Upper lobe of left lung (tissue), 6 donors: ENCODE measurements around the gene KNCN. TPM values are rescaled to one million over a fixed set of nuclear protein-coding genes. Genes with fewer than 3 reads are reported as not detected.

Experiments used
- ATAC-seq, 2 donors: fragments of 200-7000 bp; cut with Tn5 transposase; one replicate each; pipeline ENCODE4 v1.9.1; 2022; ENCODE audit warnings: mild to moderate bottlenecking in 2 of 2, moderate library complexity in 2 of 2; ENCODE audit not compliant: low FRiP score in 2 of 2
- DNase-seq, 2 donors: peaks; one replicate each; pipeline ENCODE4 v3.0.0-alpha.2; 2019 to 2020
- H3K27ac ChIP-seq, 4 donors: fragments of 200-600 bp; sonication (generic); one replicate each; pipeline ENCODE4 v1.5.1; 2016 to 2019
- H3K27me3 ChIP-seq, 4 donors: fragments of 200-600 bp; sonication (generic); one replicate each; pipeline ENCODE4 v1.5.1; 2017 to 2019
- H3K36me3 ChIP-seq, 4 donors: fragments of 200-600 bp; sonication (generic); one replicate each; pipeline ENCODE4 v1.5.1; 2016 to 2019
- H3K4me1 ChIP-seq, 4 donors: fragments of 200-600 bp; sonication (generic); one replicate each; pipeline ENCODE4 v1.5.1; 2018 to 2019
- H3K4me3 ChIP-seq, 4 donors: fragments of 200-600 bp; sonication (generic); one replicate each; pipeline ENCODE4 v1.5.1; 2017 to 2019; ENCODE audit warnings: mild to moderate bottlenecking in 2 of 4, moderate library complexity in 1 of 4
- H3K9me3 ChIP-seq, 4 donors: fragments of 200-600 bp; sonication (generic); one replicate each; pipeline ENCODE4 v1.5.1; 2018 to 2019
- CTCF ChIP-seq, 6 experiments: fragments of 450-650 bp in 4 of 6; fragments of 200-600 bp in 2 of 6; sonication (generic) in 2 of 6; IDR thresholded peaks; one replicate each; pipeline ENCODE4 v1.5.1; 2016 to 2019; ENCODE audit warnings: antibody characterized with exemption in 6 of 6
- EP300 ChIP-seq, 4 donors: sonication (generic); formaldehyde crosslinking; IDR thresholded peaks; one replicate each; pipeline ENCODE4 v1.5.1; 2017; ENCODE audit warnings: antibody characterized with exemption in 4 of 4, control low read depth in 2 of 4
- POLR2A ChIP-seq, 4 donors: fragments of 450-650 bp; IDR thresholded peaks; one replicate each; pipeline ENCODE4 v1.5.1; 2016 to 2017; ENCODE audit warnings: antibody characterized with exemption in 4 of 4, mild to moderate bottlenecking in 2 of 4
- POLR2AphosphoS5 ChIP-seq, 2 donors: sonication (generic); formaldehyde crosslinking; IDR thresholded peaks; one replicate each; pipeline ENCODE4 v1.5.1; 2017; ENCODE audit warnings: antibody characterized with exemption in 2 of 2
- WGBS, 2 donors: methylation state at CpG; one replicate each; pipeline ENCODE4 v1.1.5; 2017 to 2018; 5-methylcytosine and 5-hydroxymethylcytosine counted together
- total RNA-seq, 6 donors: library from RNA; depleted of rRNA in 4 of 6; stranded (reverse); fragments of >200 nt in 4 of 6; gene quantifications; one replicate each; pipeline versions ENCODE4 v1.1.0 to v1.2.1, GENCODE V29; 2016 to 2021
- donor health status: DM: no; HTN: no; CAD: no; lungs with moderate emphysema.
- donor health status: DM: no; HTN: yes; CAD: no; lungs with severe emphysema.

The KNCN gene
- total RNA-seq, 6 donors from 2014 or later, result not detected

GRCh38 chr1:46595127-46595526 lies 43.7 kb upstream of the KNCN start:
- Histone ChIP-seq H3K36me3 (peaks cover 10 to 40% (median 32%) of the 10 kb centered on the region in 4 donors), H3K9me3 (no peaks in the 10 kb centered on the region), H3K27me3 (no peaks in the 10 kb centered on the region), H3K4me3 (no peak overlapping the region), H3K4me1 (peaks cover 5 to 33% (median 8%) of the 10 kb centered on the region in 4 donors), H3K27ac (peak overlapping the region; percentile 77 to 84 (median 80))
- WGBS, 2 donors, result 48 to 69% methylated on average over 3 of the region's 3 CpGs
- TF ChIP-seq EP300 (IDR thresholded peaks at IDR 0.05) (no peak), POLR2AphosphoS5 (IDR thresholded peaks at IDR 0.05) (peak in 1 of 2 donors; percentile 48)
- DNase-seq (peak in 1 of 2 donors; percentile 79), ATAC-seq (peak in 1 of 2 donors; percentile 85)

DNA sequence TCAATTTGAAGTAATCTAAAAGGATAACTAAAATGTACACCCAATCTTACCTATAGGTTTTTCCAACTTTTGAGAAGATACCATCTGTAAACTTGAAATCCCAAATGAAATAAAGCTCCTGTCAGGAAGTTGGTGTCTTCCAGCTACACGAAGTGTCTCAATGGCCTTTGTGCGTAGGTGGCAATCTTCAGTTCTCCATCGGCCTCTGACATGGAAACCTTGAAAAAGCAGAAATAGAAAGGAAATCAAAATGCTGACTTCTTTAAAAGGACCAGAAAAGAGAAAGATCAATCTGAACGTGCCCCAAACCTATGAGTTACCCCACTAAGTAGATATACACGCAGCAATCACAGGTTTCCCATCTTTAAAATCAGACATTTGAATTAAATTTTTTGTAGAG lies 42.6 kb upstream of the KNCN start:
- DNase-seq, result no peak
- peaks cover 13 to 49% (median 43%) of the 10 kb centered on the region in 4 donors for H3K36me3 ChIP-seq
- H3K9me3 ChIP-seq, result no peaks in the 10 kb centered on the region
- peaks cover 0 to 24% (median under 1%) of the 10 kb centered on the region in 4 donors for H3K4me1 ChIP-seq
- TF ChIP-seq POLR2AphosphoS5 (IDR thresholded peaks at IDR 0.05), result no peak
- no peak for TF ChIP-seq POLR2A (IDR thresholded peaks at IDR 0.05)
- no peak for TF ChIP-seq EP300 (IDR thresholded peaks at IDR 0.05)
- ATAC-seq, result peak in 1 of 2 donors; percentile 66
- no peak overlapping the region for H3K4me3 ChIP-seq
- H3K27ac ChIP-seq, result peak overlapping the region; percentile 77 to 84 (median 80)
- 74 to 86% methylated on average over 5 of the region's 5 CpGs for WGBS, 2 donors
- H3K27me3 ChIP-seq, result no peaks in the 10 kb centered on the region

- WGBS, 2 donors, result 89 to 90% methylated on average over 4 of the region's 4 CpGs
- no peak for DNase-seq
- Histone ChIP-seq H3K4me1 (peaks cover 0 to 19% (median 0%) of the 10 kb centered on the region in 4 donors), H3K9me3 (no peaks in the 10 kb centered on the region), H3K4me3 (no peak overlapping the region), H3K27me3 (no peaks in the 10 kb centered on the region), H3K36me3 (peaks cover 13 to 53% (median 45%) of the 10 kb centered on the region in 4 donors), H3K27ac (peak overlapping the region in 1 of 4 donors; percentile 82)
- TF ChIP-seq EP300 (IDR thresholded peaks at IDR 0.05) (no peak), POLR2A (IDR thresholded peaks at IDR 0.05) (no peak), CTCF (IDR thresholded peaks at IDR 0.05) (no peak), POLR2AphosphoS5 (IDR thresholded peaks at IDR 0.05) (no peak)
- ATAC-seq, result no peak
Measured at GRCh38 chr1:46592823-46593222, 41.4 kb upstream of the KNCN start.

DNA sequence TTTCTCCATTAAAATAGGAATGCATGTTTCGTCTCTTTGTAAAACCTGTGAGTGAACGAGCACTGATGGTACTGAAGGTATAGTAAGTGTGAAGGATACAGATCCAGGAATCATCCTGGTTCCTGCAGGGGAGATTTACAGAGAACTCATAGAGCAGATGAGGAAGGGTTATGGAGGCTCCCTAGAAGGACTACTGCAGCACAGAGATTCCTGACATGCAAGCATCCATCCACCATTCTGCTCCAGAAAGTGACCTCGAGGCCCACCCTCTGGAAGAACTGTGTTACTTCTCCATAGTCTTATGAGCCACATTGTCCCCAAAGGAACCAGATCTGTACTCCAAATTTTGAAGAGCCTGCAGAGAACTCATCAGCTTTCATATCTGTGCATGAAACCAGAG lies 38.1 kb upstream of the KNCN start:
- no peaks in the 10 kb centered on the region for H3K27me3 ChIP-seq
- H3K9me3 ChIP-seq, result no peaks in the 10 kb centered on the region
- H3K4me1 ChIP-seq, result peaks cover 0 to 7% (median 0%) of the 10 kb centered on the region in 4 donors
- ATAC-seq (no peak), DNase-seq (no peak)
- 95 to 98% methylated on average over 2 to 3 of the region's 3 CpGs for WGBS, 2 donors
- no peak for TF ChIP-seq POLR2AphosphoS5 (IDR thresholded peaks at IDR 0.05)
- H3K36me3 ChIP-seq, result peaks cover 13 to 77% (median 58%) of the 10 kb centered on the region in 4 donors
- no peak overlapping the region for H3K27ac ChIP-seq
- H3K4me3 ChIP-seq, result no peak overlapping the region

DNA sequence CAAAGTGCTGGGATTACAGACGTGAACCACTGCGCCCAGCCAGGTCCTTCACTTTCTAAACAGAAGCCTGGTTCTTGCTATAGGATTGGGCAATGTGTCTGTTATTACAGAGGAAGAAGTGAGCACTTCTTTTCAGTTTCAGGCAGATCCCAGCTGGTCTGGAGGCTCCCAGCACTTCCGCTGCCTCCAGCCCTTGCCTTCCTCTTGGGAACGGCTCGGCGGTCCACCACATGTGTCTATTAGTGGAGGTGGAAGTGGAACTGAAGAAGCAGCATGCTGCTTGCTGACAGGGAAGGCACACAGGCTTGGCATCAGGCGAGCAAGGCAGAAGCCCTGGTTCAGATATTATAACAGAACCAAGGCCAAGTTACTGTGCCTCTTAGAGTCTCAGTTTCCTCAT lies 35.6 kb upstream of the KNCN start:
- H3K4me1 ChIP-seq, result peaks cover 0 to 15% (median 6%) of the 10 kb centered on the region in 4 donors
- DNase-seq, result peak in 1 of 2 donors; percentile 66
- 68 to 86% methylated on average over 6 to 7 of the region's 7 CpGs for WGBS, 2 donors
- peak overlapping the region in 2 of 4 donors; percentile 22 to 44 for H3K27ac ChIP-seq
- TF ChIP-seq CTCF (IDR thresholded peaks at IDR 0.05) (no peak), POLR2A (IDR thresholded peaks at IDR 0.05) (no peak), EP300 (IDR thresholded peaks at IDR 0.05) (no peak), POLR2AphosphoS5 (IDR thresholded peaks at IDR 0.05) (peak in 1 of 2 donors; percentile 11)
- H3K4me3 ChIP-seq, result no peak overlapping the region
- no peaks in the 10 kb centered on the region for H3K27me3 ChIP-seq
- no peaks in the 10 kb centered on the region for H3K9me3 ChIP-seq
- peak in 1 of 2 donors; percentile 87 for ATAC-seq
- H3K36me3 ChIP-seq, result peaks cover 3 to 79% (median 58%) of the 10 kb centered on the region in 4 donors

DNA sequence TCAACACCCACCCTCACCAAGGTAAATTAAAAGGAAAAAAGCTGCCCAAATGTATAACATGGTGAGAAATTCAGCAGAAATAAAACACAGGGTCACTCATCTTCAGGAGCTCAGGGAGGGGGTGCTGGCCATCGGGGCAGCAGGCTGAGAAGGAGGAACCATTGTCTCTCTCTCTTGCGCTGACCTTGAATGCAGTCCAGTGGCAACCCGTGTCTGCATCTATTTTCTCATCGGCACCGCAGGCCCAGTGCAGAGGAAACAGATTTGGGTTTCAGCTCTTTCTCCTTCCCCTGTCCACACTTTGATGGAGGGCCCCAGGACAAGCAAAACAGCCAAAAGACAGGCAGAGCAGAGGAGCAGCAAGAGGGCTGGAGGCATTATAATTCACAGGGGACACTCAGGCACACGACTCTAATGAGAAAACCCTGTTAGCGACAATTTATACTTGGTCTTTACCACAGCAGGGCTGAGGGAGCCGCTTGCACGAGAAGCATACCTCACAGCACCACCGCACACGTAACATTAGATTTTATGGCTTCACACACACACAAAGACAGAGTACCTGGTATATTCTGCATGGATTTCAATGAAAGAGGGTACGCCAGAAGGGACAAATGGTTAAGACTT lies 34.0 kb upstream of the KNCN start:
- ATAC-seq (no peak), DNase-seq (no peak)
- Histone ChIP-seq H3K4me1 (peaks cover 0 to 16% (median 8%) of the 10 kb centered on the region in 4 donors), H3K9me3 (no peaks in the 10 kb centered on the region), H3K36me3 (peaks cover 3 to 72% (median 46%) of the 10 kb centered on the region in 4 donors), H3K27ac (no peak overlapping the region), H3K4me3 (no peak overlapping the region), H3K27me3 (no peaks in the 10 kb centered on the region)
- WGBS, 2 donors, result 80 to 82% methylated on average over 12 of the region's 12 CpGs
- TF ChIP-seq POLR2A (IDR thresholded peaks at IDR 0.05) (no peak), POLR2AphosphoS5 (IDR thresholded peaks at IDR 0.05) (no peak), CTCF (IDR thresholded peaks at IDR 0.05) (no peak), EP300 (IDR thresholded peaks at IDR 0.05) (no peak)
